Left colon (tissue), 2 donors: ENCODE measurements around the gene TAGLN. TPM values are rescaled to one million over a fixed set of nuclear protein-coding genes. Genes with fewer than 3 reads are reported as not detected.

Experiments used
- ATAC-seq: fragments of 200-7000 bp; cut with Tn5 transposase; one replicate; pipeline ENCODE4 v1.9.1; 2020; ENCODE audit warnings: mild to moderate bottlenecking, moderate library complexity
- DNase-seq, 2 donors: peaks; one replicate each; pipeline ENCODE4 v3.0.0-alpha.2; 2020
- intact Hi-C, 2 donors: fragments of 100-400 bp; cut with DNase I in 1 of 2; cut with micrococcal nuclease in 1 of 2; formaldehyde crosslinking; loops; one replicate each; pipeline versions ENCODE4 v1.11.2 to v1.14.0; 2022; cut with DNase I, micrococcal nuclease
- total RNA-seq, 2 donors: library from RNA; stranded (reverse); fragmentation: NEBNext Ultra II Directional; extraction: Animal tissue kit (Norgen Biotek cat#: 25700); gene quantifications; one replicate each; pipeline ENCODE4 v1.2.1, GENCODE V29; 2021
- donor health status: DM: no; HTN: no; CAD: no.
- donor health status: DM: yes; HTN: yes; CAD: no.

TAGLN gene
- total RNA-seq, 2 donors from 2014 or later: 64.6 to 747 TPM

- DNase-seq: no peak
- intact Hi-C loops: no loop called here
- ATAC-seq: peak; percentile 29
Measured at GRCh38 chr11:117239295-117239694, 40.1 kb downstream of the TAGLN start.

GRCh38 chr11:117248341-117248740 lies 49.2 kb downstream of the TAGLN start:
- DNase-seq (no peak), ATAC-seq (no peak)
- intact Hi-C loops: no loop called here

DNA sequence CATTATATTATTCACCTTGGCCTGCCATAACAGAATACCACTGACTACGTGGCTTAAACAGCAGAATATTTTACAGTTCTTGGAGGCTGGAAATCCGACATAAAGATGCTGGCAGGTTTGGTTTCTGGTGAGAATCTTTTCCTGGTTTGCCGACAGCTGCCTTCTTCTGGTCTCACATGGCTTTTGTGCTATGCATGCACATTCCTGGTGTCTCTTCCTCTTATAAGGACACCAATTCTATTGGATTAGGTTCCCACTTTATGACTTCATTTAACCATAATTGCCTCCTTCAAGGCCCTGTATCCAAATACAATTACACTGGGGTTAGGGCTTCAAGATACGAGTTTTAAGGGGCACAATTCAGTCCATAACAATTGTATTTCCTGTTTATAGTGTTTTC lies 50.4 kb downstream of the TAGLN start:
- no peak for DNase-seq
- intact Hi-C loops: no loop called here
- ATAC-seq: no peak

- ATAC-seq: no peak
- no peak for DNase-seq
- intact Hi-C loops: no loop called here
Measured at GRCh38 chr11:117251506-117251905, 52.3 kb downstream of the TAGLN start.

GRCh38 chr11:117255966-117256365 lies 56.8 kb downstream of the TAGLN start:
- intact Hi-C loops: no loop called here
- ATAC-seq: no peak
- DNase-seq: no peak

DNA sequence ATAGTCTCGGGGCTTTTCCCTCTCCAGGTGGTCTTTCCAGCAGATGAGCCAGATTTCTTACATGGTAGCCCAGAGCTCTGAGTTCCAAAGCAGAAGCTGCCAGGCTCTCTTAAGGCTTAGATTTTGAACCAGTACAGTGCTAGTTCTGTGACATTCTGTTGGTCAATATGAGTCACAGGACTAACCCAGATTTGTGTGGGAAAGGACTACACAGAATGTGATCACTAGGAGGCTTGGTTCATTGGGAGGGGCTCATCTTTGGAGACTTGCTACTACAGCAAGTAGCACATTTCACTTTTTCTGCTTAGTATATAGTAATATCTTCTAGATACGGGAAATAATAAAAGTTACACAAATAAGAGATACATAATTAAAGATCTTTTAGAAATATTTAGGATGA lies 57.4 kb downstream of the TAGLN start:
- no peak for ATAC-seq
- DNase-seq: no peak
- intact Hi-C loops: no loop called here

Other genes starting within 250 kb of the TAGLN start
- 10 to 100 TPM; 35.3 to 39.0 TPM for gene SIK3, start 100.9 kb upstream of the TAGLN start, total RNA-seq
- 10 to 100 TPM; 74.0 to 75.5 TPM for gene PAFAH1B2, start 55.1 kb upstream of the TAGLN start, total RNA-seq
- gene SIDT2, start 20.6 kb upstream of the TAGLN start, total RNA-seq: 10 to 100 TPM; 70.9 to 79.1 TPM
- gene PCSK7, start 32.7 kb downstream of the TAGLN start, total RNA-seq: 100 to 1,000 TPM; 153 to 232 TPM
- 10 to 100 TPM; 17.4 to 17.8 TPM for gene RNF214, start 33.3 kb downstream of the TAGLN start, total RNA-seq
- 1 to 10 TPM; 5.5 to 5.9 TPM for gene BACE1-AS, start 92.0 kb downstream of the TAGLN start, total RNA-seq
- 10 to 100 TPM in 1 of 2 donors, 1 to 10 TPM in 1; 8.8 to 11.1 TPM for gene BACE1, start 116.9 kb downstream of the TAGLN start, total RNA-seq
- gene CEP164, start 128.5 kb downstream of the TAGLN start, total RNA-seq: 10 to 100 TPM; 14.2 to 14.9 TPM